ENCODE results near the gene ORC5.
"Not testable (repeated sequence)": the region's sequence is repeated elsewhere in the genome, so short reads cannot be mapped to it uniquely, and the experiment has no call there.

Gene ORC5

DNA sequence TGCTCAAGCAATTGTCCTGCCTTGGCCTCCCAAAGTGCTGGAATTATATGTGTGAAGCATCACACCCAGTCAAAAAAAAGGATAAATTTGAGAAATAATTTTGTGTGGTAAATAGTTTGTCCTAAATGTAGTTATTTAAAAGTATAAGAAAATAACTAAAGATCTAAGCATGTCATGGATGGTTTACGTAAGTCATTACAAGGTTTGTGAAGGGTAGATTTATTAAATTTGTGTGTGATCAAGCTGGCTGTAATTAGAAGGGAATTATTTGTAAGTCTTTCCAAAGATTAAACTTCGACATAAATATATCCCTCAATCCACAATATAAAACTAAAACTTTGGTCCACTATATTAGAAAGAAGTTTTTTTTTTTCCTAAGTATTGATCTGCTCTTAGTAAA lies 28.6 kb downstream of the ORC5 start:
- Histone ChIP-seq H3K4me1 (ENCODE audit: insufficient read depth, low read length, severe bottlenecking) (no peaks in the 10 kb centered on the region), H3K9me2 (ENCODE audit: low read depth, low read length) (no peaks in the 10 kb centered on the region), H3K4me3 (ENCODE audit: low read depth, low read length, poor library complexity, severe bottlenecking) (no peak overlapping the region), H3K4me2 (ENCODE audit: low read length) (no peak overlapping the region), H3K9me3 (ENCODE audit: low read length) (peaks cover 29% of the 10 kb centered on the region), H4K20me1 (ENCODE audit: insufficient read depth, low read length) (no peaks in the 10 kb centered on the region), H3K36me3 (ENCODE audit: insufficient read depth, low read length) (peaks cover 73% of the 10 kb centered on the region), H3K27ac (ENCODE audit: low read depth, low read length, poor library complexity, severe bottlenecking) (no peak overlapping the region), H3F3A (ENCODE audit: insufficient read depth, low read length) (no peaks in the 10 kb centered on the region), H3K9ac (ENCODE audit: low read length) (no peak overlapping the region), H2AFZ (ENCODE audit: low read length) (no peak overlapping the region), H3K27me3 (ENCODE audit: insufficient read depth, low read length) (no peaks in the 10 kb centered on the region), H3K79me2 (ENCODE audit: insufficient read depth, low read length) (no peaks in the 10 kb centered on the region)
- TF ChIP-seq CTCF (IDR thresholded peaks at IDR 0.05; ENCODE audit: low read length) (no peak), EZH2 (IDR thresholded peaks at IDR 0.05; ENCODE audit: borderline replicate concordance, low read length) (no peak)

GRCh38 chr7:104177565-104178083 lies 30.2 kb downstream of the ORC5 start:
- H3K79me2 ChIP-seq (ENCODE audit: insufficient read depth, low read length); H3K27me3 ChIP-seq (ENCODE audit: insufficient read depth, low read length); H2AFZ ChIP-seq (ENCODE audit: low read length); H3K4me1 ChIP-seq (ENCODE audit: insufficient read depth, low read length, severe bottlenecking); H4K20me1 ChIP-seq (ENCODE audit: insufficient read depth, low read length); H3K27ac ChIP-seq (ENCODE audit: low read depth, low read length, poor library complexity, severe bottlenecking); H3K9me2 ChIP-seq (ENCODE audit: low read depth, low read length); H3F3A ChIP-seq (ENCODE audit: insufficient read depth, low read length); H3K9ac ChIP-seq (ENCODE audit: low read length); H3K4me3 ChIP-seq (ENCODE audit: low read depth, low read length, poor library complexity, severe bottlenecking); H3K4me2 ChIP-seq (ENCODE audit: low read length): not testable (repeated sequence)
- Histone ChIP-seq H3K36me3 (ENCODE audit: insufficient read depth, low read length) (peaks cover 59% of the 10 kb centered on the region), H3K9me3 (ENCODE audit: low read length) (peaks cover 29% of the 10 kb centered on the region)

DNA sequence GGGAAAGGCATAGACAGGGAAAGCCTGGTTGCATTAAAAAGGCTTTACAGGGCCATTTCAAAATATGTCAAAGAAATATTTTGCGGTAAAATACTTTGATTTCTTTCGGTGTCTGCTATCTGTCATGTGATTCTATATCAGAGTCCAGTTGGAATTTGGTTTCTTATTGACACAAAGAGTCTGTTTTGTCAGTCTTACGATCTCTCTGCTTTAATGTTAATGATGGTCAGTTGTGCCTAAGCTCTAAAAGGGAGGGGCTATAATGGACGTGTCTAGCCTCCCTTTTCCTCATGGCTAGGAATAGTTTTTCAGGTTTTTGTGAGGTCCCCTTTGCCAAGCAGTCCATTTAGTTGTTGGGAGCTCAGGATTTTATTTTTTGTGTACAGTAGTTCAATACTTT lies 31.5 kb downstream of the ORC5 start:
- H3K4me1 ChIP-seq (ENCODE audit: insufficient read depth, low read length, severe bottlenecking), result no peaks in the 10 kb centered on the region
- TF ChIP-seq EZH2 (IDR thresholded peaks at IDR 0.05; ENCODE audit: borderline replicate concordance, low read length) (no peak), CTCF (IDR thresholded peaks at IDR 0.05; ENCODE audit: low read length) (no peak)

GRCh38 chr7:104175361-104175984 lies 32.3 kb downstream of the ORC5 start:
- H3K4me2 ChIP-seq (ENCODE audit: low read length), result no peak overlapping the region
- TF ChIP-seq EZH2 (IDR thresholded peaks at IDR 0.05; ENCODE audit: borderline replicate concordance, low read length) (no peak), CTCF (IDR thresholded peaks at IDR 0.05; ENCODE audit: low read length) (no peak)
- H4K20me1 ChIP-seq (ENCODE audit: insufficient read depth, low read length), result no peaks in the 10 kb centered on the region
- H3K9ac ChIP-seq (ENCODE audit: low read length), result no peak overlapping the region
- H3K9me3 ChIP-seq (ENCODE audit: low read length), result peaks cover 12% of the 10 kb centered on the region
- no peaks in the 10 kb centered on the region for H3K4me1 ChIP-seq (ENCODE audit: insufficient read depth, low read length, severe bottlenecking)
- peaks cover 50% of the 10 kb centered on the region for H3K36me3 ChIP-seq (ENCODE audit: insufficient read depth, low read length)
- H3K27me3 ChIP-seq (ENCODE audit: insufficient read depth, low read length), result no peaks in the 10 kb centered on the region
- H3K9me2 ChIP-seq (ENCODE audit: low read depth, low read length), result no peaks in the 10 kb centered on the region
- H2AFZ ChIP-seq (ENCODE audit: low read length), result no peak overlapping the region
- H3F3A ChIP-seq (ENCODE audit: insufficient read depth, low read length), result no peaks in the 10 kb centered on the region
- no peaks in the 10 kb centered on the region for H3K79me2 ChIP-seq (ENCODE audit: insufficient read depth, low read length)
- no peak overlapping the region for H3K4me3 ChIP-seq (ENCODE audit: low read depth, low read length, poor library complexity, severe bottlenecking)
- no peak overlapping the region for H3K27ac ChIP-seq (ENCODE audit: low read depth, low read length, poor library complexity, severe bottlenecking)

More for the DNA sequence above, 31.5 kb downstream of the ORC5 start:
- no peak overlapping the region for H3K27ac ChIP-seq (ENCODE audit: low read depth, low read length, poor library complexity, severe bottlenecking)
- no peaks in the 10 kb centered on the region for H4K20me1 ChIP-seq (ENCODE audit: insufficient read depth, low read length)
- peaks cover 19% of the 10 kb centered on the region for H3K9me3 ChIP-seq (ENCODE audit: low read length)
- H3K9me2 ChIP-seq (ENCODE audit: low read depth, low read length), result no peaks in the 10 kb centered on the region
- H3F3A ChIP-seq (ENCODE audit: insufficient read depth, low read length), result no peaks in the 10 kb centered on the region
- H3K27me3 ChIP-seq (ENCODE audit: insufficient read depth, low read length), result no peaks in the 10 kb centered on the region
- no peak overlapping the region for H3K4me2 ChIP-seq (ENCODE audit: low read length)
- no peak overlapping the region for H2AFZ ChIP-seq (ENCODE audit: low read length)
- H3K4me3 ChIP-seq (ENCODE audit: low read depth, low read length, poor library complexity, severe bottlenecking), result no peak overlapping the region
- H3K79me2 ChIP-seq (ENCODE audit: insufficient read depth, low read length), result no peaks in the 10 kb centered on the region
- H3K9ac ChIP-seq (ENCODE audit: low read length), result no peak overlapping the region
- peaks cover 54% of the 10 kb centered on the region for H3K36me3 ChIP-seq (ENCODE audit: insufficient read depth, low read length)

Data from OCI-LY1 (cell line).